Upper lobe of left lung (tissue), 4 donors: ENCODE measurements around the gene CHIT1.
A peak's percentile ranks its signal among the peaks of the same experiment; 100 is the strongest.

Experiments used
- CTCF ChIP-seq, 6 experiments: fragments of 450-650 bp in 4 of 6; fragments of 200-600 bp in 2 of 6; sonication (generic) in 2 of 6; IDR thresholded peaks; one replicate each; pipeline ENCODE4 v1.5.1; 2016 to 2019; ENCODE audit warnings: antibody characterized with exemption in 6 of 6
- POLR2A ChIP-seq, 4 donors: fragments of 450-650 bp; IDR thresholded peaks; one replicate each; pipeline ENCODE4 v1.5.1; 2016 to 2017; ENCODE audit warnings: antibody characterized with exemption in 4 of 4, mild to moderate bottlenecking in 2 of 4

- TF ChIP-seq CTCF (IDR thresholded peaks at IDR 0.05) (no peak), POLR2A (IDR thresholded peaks at IDR 0.05) (peak in 1 of 4 donors; percentile 15)
These were observed 41.7 kb upstream of the CHIT1 start for GRCh38 chr1:203271018-203271743.
